Neural cell (in vitro differentiated cells): ENCODE results near the gene PLAAT5.

ENCODE experiments used
- POLR2AphosphoS5 ChIP-seq: IDR thresholded peaks from 2 replicates; pipeline ENCODE4 v1.6.1; 2012
- TF ChIP-seq, protein P1 (sequence below): fragments of 450-650 bp; IDR thresholded peaks from 2 replicates; pipeline ENCODE4 v1.5.1; 2014; ENCODE audit warnings: antibody characterized with exemption, mild to moderate bottlenecking, moderate library complexity; ENCODE audit not compliant: poor library complexity, severe bottlenecking
- TF ChIP-seq, protein P2 (sequence below): IDR thresholded peaks from 2 replicates; pipeline ENCODE4 v1.6.1; 2012; ENCODE audit warnings: borderline replicate concordance

DNA sequence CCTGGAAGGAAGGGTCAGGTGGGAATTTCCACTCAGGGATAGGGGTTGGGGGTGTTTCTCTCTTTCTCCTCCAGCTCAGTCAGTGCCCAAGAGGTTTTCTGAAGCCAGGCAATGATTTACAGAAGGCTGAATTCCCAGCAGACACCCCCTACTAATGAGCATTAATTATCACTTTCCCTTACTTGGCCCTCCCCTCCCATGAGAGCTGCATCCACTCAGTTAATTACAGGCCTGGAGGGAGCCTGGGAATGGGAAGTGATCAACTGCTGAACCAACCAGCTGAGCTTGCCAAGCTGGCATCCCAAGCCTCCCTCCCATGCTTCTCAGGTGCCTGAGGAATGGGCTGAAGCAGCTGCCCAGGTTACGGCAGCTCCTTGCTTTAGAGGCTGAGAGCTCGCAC is 15.9 kb upstream of the PLAAT5 start:
- TF ChIP-seq, protein P1, sequence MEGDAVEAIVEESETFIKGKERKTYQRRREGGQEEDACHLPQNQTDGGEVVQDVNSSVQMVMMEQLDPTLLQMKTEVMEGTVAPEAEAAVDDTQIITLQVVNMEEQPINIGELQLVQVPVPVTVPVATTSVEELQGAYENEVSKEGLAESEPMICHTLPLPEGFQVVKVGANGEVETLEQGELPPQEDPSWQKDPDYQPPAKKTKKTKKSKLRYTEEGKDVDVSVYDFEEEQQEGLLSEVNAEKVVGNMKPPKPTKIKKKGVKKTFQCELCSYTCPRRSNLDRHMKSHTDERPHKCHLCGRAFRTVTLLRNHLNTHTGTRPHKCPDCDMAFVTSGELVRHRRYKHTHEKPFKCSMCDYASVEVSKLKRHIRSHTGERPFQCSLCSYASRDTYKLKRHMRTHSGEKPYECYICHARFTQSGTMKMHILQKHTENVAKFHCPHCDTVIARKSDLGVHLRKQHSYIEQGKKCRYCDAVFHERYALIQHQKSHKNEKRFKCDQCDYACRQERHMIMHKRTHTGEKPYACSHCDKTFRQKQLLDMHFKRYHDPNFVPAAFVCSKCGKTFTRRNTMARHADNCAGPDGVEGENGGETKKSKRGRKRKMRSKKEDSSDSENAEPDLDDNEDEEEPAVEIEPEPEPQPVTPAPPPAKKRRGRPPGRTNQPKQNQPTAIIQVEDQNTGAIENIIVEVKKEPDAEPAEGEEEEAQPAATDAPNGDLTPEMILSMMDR = no peak
- TF ChIP-seq, protein P2, sequence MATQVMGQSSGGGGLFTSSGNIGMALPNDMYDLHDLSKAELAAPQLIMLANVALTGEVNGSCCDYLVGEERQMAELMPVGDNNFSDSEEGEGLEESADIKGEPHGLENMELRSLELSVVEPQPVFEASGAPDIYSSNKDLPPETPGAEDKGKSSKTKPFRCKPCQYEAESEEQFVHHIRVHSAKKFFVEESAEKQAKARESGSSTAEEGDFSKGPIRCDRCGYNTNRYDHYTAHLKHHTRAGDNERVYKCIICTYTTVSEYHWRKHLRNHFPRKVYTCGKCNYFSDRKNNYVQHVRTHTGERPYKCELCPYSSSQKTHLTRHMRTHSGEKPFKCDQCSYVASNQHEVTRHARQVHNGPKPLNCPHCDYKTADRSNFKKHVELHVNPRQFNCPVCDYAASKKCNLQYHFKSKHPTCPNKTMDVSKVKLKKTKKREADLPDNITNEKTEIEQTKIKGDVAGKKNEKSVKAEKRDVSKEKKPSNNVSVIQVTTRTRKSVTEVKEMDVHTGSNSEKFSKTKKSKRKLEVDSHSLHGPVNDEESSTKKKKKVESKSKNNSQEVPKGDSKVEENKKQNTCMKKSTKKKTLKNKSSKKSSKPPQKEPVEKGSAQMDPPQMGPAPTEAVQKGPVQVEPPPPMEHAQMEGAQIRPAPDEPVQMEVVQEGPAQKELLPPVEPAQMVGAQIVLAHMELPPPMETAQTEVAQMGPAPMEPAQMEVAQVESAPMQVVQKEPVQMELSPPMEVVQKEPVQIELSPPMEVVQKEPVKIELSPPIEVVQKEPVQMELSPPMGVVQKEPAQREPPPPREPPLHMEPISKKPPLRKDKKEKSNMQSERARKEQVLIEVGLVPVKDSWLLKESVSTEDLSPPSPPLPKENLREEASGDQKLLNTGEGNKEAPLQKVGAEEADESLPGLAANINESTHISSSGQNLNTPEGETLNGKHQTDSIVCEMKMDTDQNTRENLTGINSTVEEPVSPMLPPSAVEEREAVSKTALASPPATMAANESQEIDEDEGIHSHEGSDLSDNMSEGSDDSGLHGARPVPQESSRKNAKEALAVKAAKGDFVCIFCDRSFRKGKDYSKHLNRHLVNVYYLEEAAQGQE = no peak
- no peak for TF ChIP-seq POLR2AphosphoS5
